Mesenchymal stem cell (in vitro differentiated cells and primary cell): Measurements from ENCODE around the gene HHEX.

Source experiments
- DNase-seq: peaks from one replicate; pipeline ENCODE4 v3.0.0-alpha.2; 2013
- H2AFZ ChIP-seq: one replicate; pipeline ENCODE4 v1.6.1; 2013; ENCODE audit warnings: low read depth, mild to moderate bottlenecking, control low read depth, inconsistent platforms, low read length, moderate library complexity
- H2AK5ac ChIP-seq: 2 replicates; pipeline ENCODE4 v1.6.1; 2013; ENCODE audit warnings: low read length, moderate library complexity, mild to moderate bottlenecking, inconsistent platforms; ENCODE audit not compliant: severe bottlenecking
- H2BK120ac ChIP-seq: one replicate; pipeline ENCODE4 v1.6.1; 2013; ENCODE audit warnings: low read depth, mild to moderate bottlenecking, inconsistent platforms, low read length, moderate library complexity
- H2BK12ac ChIP-seq, 2 experiments: one replicate each; pipeline ENCODE4 v1.6.1; 2013; ENCODE audit warnings: inconsistent platforms in 2 of 2, low read length in 2 of 2, mild to moderate bottlenecking in 2 of 2, moderate library complexity in 2 of 2, control low read depth in 1 of 2
- H2BK15ac ChIP-seq: one replicate; pipeline ENCODE4 v1.6.1; 2013; ENCODE audit warnings: mild to moderate bottlenecking, low read depth, inconsistent platforms; ENCODE audit not compliant: poor library complexity, severe bottlenecking
- H2BK5ac ChIP-seq: 2 replicates; pipeline ENCODE4 v1.6.1; 2013; ENCODE audit warnings: low read depth, mild to moderate bottlenecking, low read length, control low read depth, inconsistent platforms; ENCODE audit not compliant: poor library complexity, severe bottlenecking
- H3K14ac ChIP-seq, 2 experiments: one replicate each; pipeline ENCODE4 v1.6.1; 2013; ENCODE audit warnings: inconsistent platforms in 2 of 2, low read length in 2 of 2, control low read depth in 1 of 2, mild to moderate bottlenecking in 1 of 2, moderate library complexity in 1 of 2
- H3K18ac ChIP-seq, 2 experiments: one replicate each; pipeline ENCODE4 v1.6.1; 2013; ENCODE audit warnings: inconsistent platforms in 2 of 2, low read length in 2 of 2, control low read depth in 1 of 2, low read depth in 1 of 2, mild to moderate bottlenecking in 1 of 2
- H3K23ac ChIP-seq, 2 experiments: one replicate each; pipeline ENCODE4 v1.6.1; 2013; ENCODE audit warnings: inconsistent platforms in 2 of 2, low read length in 2 of 2, mild to moderate bottlenecking in 2 of 2, moderate library complexity in 2 of 2, control low read depth in 1 of 2
- H3K27ac ChIP-seq: 2 replicates; pipeline ENCODE4 v1.5.1; 2013; ENCODE audit warnings: mild to moderate bottlenecking, moderate library complexity, low read length, control low read depth, inconsistent platforms; ENCODE audit not compliant: poor library complexity, severe bottlenecking
- H3K27me3 ChIP-seq, 2 experiments: 2 replicates each; pipeline versions ENCODE4 v1.6.1 to v1.7.0; 2013; ENCODE audit warnings: low read length in 2 of 2, mild to moderate bottlenecking in 2 of 2, moderate library complexity in 2 of 2, control low read depth in 1 of 2, inconsistent platforms in 1 of 2; ENCODE audit not compliant: control insufficient read depth in 1 of 2, insufficient read depth in 1 of 2
- H3K36me3 ChIP-seq, 2 experiments: 2 replicates each; pipeline versions ENCODE4 v1.6.1 to v1.7.0; 2013; ENCODE audit warnings: low read length in 2 of 2, control low read depth in 1 of 2, inconsistent platforms in 1 of 2, low read depth in 1 of 2, mild to moderate bottlenecking in 1 of 2; ENCODE audit not compliant: insufficient read depth in 2 of 2, control insufficient read depth in 1 of 2
- H3K4ac ChIP-seq, 2 experiments: one replicate each; pipeline ENCODE4 v1.6.1; 2013; ENCODE audit warnings: inconsistent platforms in 2 of 2, low read length in 2 of 2, mild to moderate bottlenecking in 2 of 2, moderate library complexity in 2 of 2, control low read depth in 1 of 2, low read depth in 1 of 2
- H3K4me1 ChIP-seq: 2 replicates; pipeline ENCODE4 v1.6.1; 2013; ENCODE audit warnings: low read depth, low read length, control low read depth; ENCODE audit not compliant: control insufficient read depth, insufficient read depth
- H3K4me2 ChIP-seq: 2 replicates; pipeline ENCODE4 v1.6.1; 2013; ENCODE audit warnings: low read length, mild to moderate bottlenecking, inconsistent platforms; ENCODE audit not compliant: poor library complexity, severe bottlenecking
- H3K4me3 ChIP-seq, 2 experiments: 2 replicates each; pipeline versions ENCODE4 v1.5.1 to v1.7.0; 2013; ENCODE audit warnings: low read length in 2 of 2, mild to moderate bottlenecking in 2 of 2, control low read depth in 1 of 2, low read depth in 1 of 2; ENCODE audit not compliant: insufficient read depth in 1 of 2
- H3K79me1 ChIP-seq: replicated peaks from 2 replicates; pipeline ENCODE4 v1.6.1; 2013; ENCODE audit warnings: mild to moderate bottlenecking, control low read depth, low read length, inconsistent platforms; ENCODE audit not compliant: poor library complexity, severe bottlenecking
- H3K9ac ChIP-seq: 2 replicates; pipeline ENCODE4 v1.7.0; 2013; ENCODE audit warnings: mild to moderate bottlenecking, low read length, moderate library complexity
- H3K9me3 ChIP-seq: 2 replicates; pipeline ENCODE4 v1.7.0; 2013; ENCODE audit warnings: mild to moderate bottlenecking, low read length; ENCODE audit not compliant: control insufficient read depth
- H4K8ac ChIP-seq: one replicate; pipeline ENCODE4 v1.6.1; 2013; ENCODE audit warnings: inconsistent platforms, mild to moderate bottlenecking, low read length, moderate library complexity
- H4K91ac ChIP-seq: one replicate; pipeline ENCODE4 v1.6.1; 2013; ENCODE audit warnings: mild to moderate bottlenecking, low read length, inconsistent platforms
- WGBS: methylation state at CpG from one replicate; pipeline ENCODE4 v1.1.7; 2013; ENCODE audit warnings: mixed read lengths; 5-methylcytosine and 5-hydroxymethylcytosine counted together

HHEX gene

GRCh38 chr10:92719991-92720830 lies 30.5 kb downstream of the HHEX start:
- Histone ChIP-seq H3K23ac (no peak overlapping the region), H3K36me3 (no peaks in the 10 kb centered on the region), H2BK5ac (no peak overlapping the region), H4K8ac (no peak overlapping the region), H3K18ac (no peak overlapping the region), H3K4me2 (no peak overlapping the region), H2BK12ac (no peak overlapping the region), H3K79me1 (no peaks in the 10 kb centered on the region), H3K27ac (no peak overlapping the region), H3K4ac (no peak overlapping the region), H2BK15ac (no peak overlapping the region), H2BK120ac (no peak overlapping the region), H3K27me3 (peaks cover 17 to 66% of the 10 kb centered on the region in 2 experiments), H3K14ac (no peak overlapping the region), H3K4me1 (no peaks in the 10 kb centered on the region), H2AFZ (no peak overlapping the region), H2AK5ac (no peak overlapping the region), H3K4me3 (no peak overlapping the region), H3K9me3 (no peaks in the 10 kb centered on the region), H4K91ac (no peak overlapping the region), H3K9ac (no peak overlapping the region)
- WGBS = 55% methylated on average over 5 of the region's 5 CpGs
- peak; percentile 33 for DNase-seq

- H3K9ac ChIP-seq = no peak overlapping the region
- peaks cover 17 to 66% of the 10 kb centered on the region in 2 experiments for H3K27me3 ChIP-seq
- H4K8ac ChIP-seq = no peak overlapping the region
- H2AFZ ChIP-seq = no peak overlapping the region
- H3K4me2 ChIP-seq = no peak overlapping the region
- no peak overlapping the region for H3K14ac ChIP-seq
- H2BK120ac ChIP-seq = no peak overlapping the region
- no peak overlapping the region for H3K27ac ChIP-seq
- no peak overlapping the region for H2BK12ac ChIP-seq
- H2BK15ac ChIP-seq = no peak overlapping the region
- no peaks in the 10 kb centered on the region for H3K36me3 ChIP-seq
- no peak overlapping the region for H2AK5ac ChIP-seq
- H4K91ac ChIP-seq = no peak overlapping the region
- no peak overlapping the region for H3K18ac ChIP-seq
- no peak overlapping the region for H3K23ac ChIP-seq
- DNase-seq = no peak
- no peak overlapping the region for H2BK5ac ChIP-seq
- H3K4me3 ChIP-seq = no peak overlapping the region
- no peaks in the 10 kb centered on the region for H3K9me3 ChIP-seq
- no peaks in the 10 kb centered on the region for H3K4me1 ChIP-seq
- no peak overlapping the region for H3K4ac ChIP-seq
- H3K79me1 ChIP-seq = no peaks in the 10 kb centered on the region
These were observed 31.0 kb downstream of the HHEX start for GRCh38 chr10:92720831-92721165.

DNA sequence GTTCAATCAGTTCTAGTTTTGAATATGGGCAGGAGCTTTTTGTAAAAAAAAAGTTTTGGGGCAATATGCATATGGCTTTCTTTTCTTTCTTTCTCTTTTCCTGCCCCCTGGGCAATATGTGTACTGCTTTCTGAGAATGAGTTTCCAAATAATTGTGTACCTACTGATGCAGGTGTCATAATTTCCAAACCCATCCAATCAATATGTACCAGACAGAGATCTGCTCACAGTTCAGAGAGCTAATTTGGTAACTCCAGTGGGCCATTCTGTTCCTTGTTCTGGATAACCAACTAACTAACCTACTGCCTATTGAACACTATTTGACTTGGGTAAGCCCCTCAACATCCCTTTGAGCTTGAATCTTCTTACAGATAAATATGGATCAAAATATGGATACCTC lies 32.6 kb downstream of the HHEX start:
- Histone ChIP-seq H3K23ac (no peak overlapping the region), H2BK15ac (no peak overlapping the region), H2BK5ac (no peak overlapping the region), H3K4me2 (no peak overlapping the region), H3K79me1 (no peaks in the 10 kb centered on the region), H2BK12ac (no peak overlapping the region), H2AK5ac (no peak overlapping the region), H3K9ac (no peak overlapping the region), H4K91ac (no peak overlapping the region), H3K4me3 (no peak overlapping the region), H4K8ac (no peak overlapping the region), H2AFZ (no peak overlapping the region), H3K4ac (no peak overlapping the region), H3K14ac (no peak overlapping the region), H3K4me1 (no peaks in the 10 kb centered on the region), H3K36me3 (no peaks in the 10 kb centered on the region), H3K18ac (no peak overlapping the region), H3K27ac (no peak overlapping the region), H3K27me3 (peaks cover 17 to 62% of the 10 kb centered on the region in 2 experiments), H2BK120ac (no peak overlapping the region), H3K9me3 (no peaks in the 10 kb centered on the region)
- no peak for DNase-seq

- Histone ChIP-seq H2AFZ (no peak overlapping the region), H3K4me2 (no peak overlapping the region), H2BK12ac (no peak overlapping the region), H2BK15ac (no peak overlapping the region), H3K79me1 (no peaks in the 10 kb centered on the region), H3K4ac (no peak overlapping the region), H3K14ac (no peak overlapping the region), H3K4me3 (no peak overlapping the region), H2BK5ac (no peak overlapping the region), H3K9ac (no peak overlapping the region), H3K27ac (no peak overlapping the region), H2BK120ac (no peak overlapping the region), H3K4me1 (no peaks in the 10 kb centered on the region), H3K36me3 (no peaks in the 10 kb centered on the region), H2AK5ac (no peak overlapping the region), H3K18ac (no peak overlapping the region), H3K27me3 (peaks cover 13 to 38% of the 10 kb centered on the region in 2 experiments), H3K9me3 (no peaks in the 10 kb centered on the region), H4K8ac (no peak overlapping the region), H4K91ac (no peak overlapping the region), H3K23ac (no peak overlapping the region)
- 92% methylated on average over 6 of the region's 6 CpGs for WGBS
- no peak for DNase-seq
These were observed 37.4 kb downstream of the HHEX start for GRCh38 chr10:92727141-92727540.
